OCI-LY3 (cell line): ENCODE results near the gene MVK.

Experiments
- H2AFZ ChIP-seq: fragments of 200-600, 300-600 bp; shearing (Covaris generic); 2 replicates; pipeline ENCODE4 v1.6.0; 2014; ENCODE audit warnings: antibody characterized with exemption, low read depth, low read length
- H3K27ac ChIP-seq: fragments of 200-600, 300-600 bp; sonication (generic); 2 replicates; pipeline ENCODE4 v1.5.1; 2014; ENCODE audit warnings: mild to moderate bottlenecking, low read length, moderate library complexity, mixed read lengths
- H3K27me3 ChIP-seq: fragments of 200-600, 300-600 bp; sonication (generic); 2 replicates; pipeline ENCODE4 v1.6.1; 2014; ENCODE audit warnings: low read depth, low read length, mixed read lengths
- H3K36me3 ChIP-seq: fragments of 200-600, 300-600 bp; sonication (generic); replicated peaks from 2 replicates; pipeline ENCODE3; 2014; ENCODE audit warnings: low read depth, low read length, mixed read lengths
- H3K4me1 ChIP-seq: fragments of 300-600, 200-600 bp; sonication (generic); 2 replicates; pipeline ENCODE4 v1.6.1; 2014; ENCODE audit warnings: low read length, mixed read lengths
- H3K4me2 ChIP-seq: fragments of 200-600, 300-600 bp; sonication (generic); 2 replicates; pipeline ENCODE4 v1.6.1; 2014; ENCODE audit warnings: low read length, mixed read lengths
- H3K4me3 ChIP-seq: fragments of 300-600, 200-600 bp; sonication (generic); 2 replicates; pipeline ENCODE4 v1.5.1; 2014; ENCODE audit warnings: antibody characterized with exemption, mild to moderate bottlenecking, low read length, moderate library complexity
- H3K79me2 ChIP-seq: fragments of 300-600, 200-600 bp; shearing (Covaris generic); 2 replicates; pipeline ENCODE4 v1.6.1; 2014; ENCODE audit warnings: mild to moderate bottlenecking, low read length, mixed read lengths
- H3K9ac ChIP-seq: fragments of 300-600, 200-600 bp; shearing (Covaris generic); 2 replicates; pipeline ENCODE4 v1.6.0; 2014; ENCODE audit warnings: mild to moderate bottlenecking, low read length, moderate library complexity
- H3K9me3 ChIP-seq: fragments of 200-600, 300-600 bp; shearing (Covaris generic); 2 replicates; pipeline ENCODE4 v1.6.1; 2014; ENCODE audit warnings: low read length, mixed read lengths; ENCODE audit not compliant: insufficient read depth
- H4K20me1 ChIP-seq: fragments of 200-600, 300-600 bp; sonication (generic); 2 replicates; pipeline ENCODE4 v1.6.1; 2016; ENCODE audit warnings: low read length, mixed read lengths; ENCODE audit not compliant: insufficient read depth
- CTCF ChIP-seq: fragments of 200-600, 300-600 bp; sonication (generic); IDR thresholded peaks from 2 replicates; pipeline ENCODE4 v1.5.1; 2014; ENCODE audit warnings: antibody characterized with exemption, low read length, low read depth
- EZH2phosphoT487 ChIP-seq: fragments of 200-600 bp; shearing (Covaris generic); IDR thresholded peaks from 2 replicates; pipeline ENCODE4 v1.6.1; 2018; ENCODE audit warnings: antibody characterized with exemption, mixed run types, low read depth

The MVK gene

GRCh38 chr12:109553906-109554500 lies 19.6 kb upstream of the MVK start:
- H3K36me3 ChIP-seq: no peaks in the 10 kb centered on the region
- H3K79me2 ChIP-seq: no peaks in the 10 kb centered on the region
- no peaks in the 10 kb centered on the region for H4K20me1 ChIP-seq
- no peak overlapping the region for H2AFZ ChIP-seq
- H3K27me3 ChIP-seq: no peaks in the 10 kb centered on the region
- TF ChIP-seq CTCF (no peak), EZH2phosphoT487 (no peak)
- H3K27ac ChIP-seq: no peak overlapping the region
- no peak overlapping the region for H3K4me2 ChIP-seq
- no peak overlapping the region for H3K4me3 ChIP-seq
- no peak overlapping the region for H3K9ac ChIP-seq
- H3K9me3 ChIP-seq: no peaks in the 10 kb centered on the region
- no peaks in the 10 kb centered on the region for H3K4me1 ChIP-seq

- Histone ChIP-seq H3K27me3 (no peaks in the 10 kb centered on the region), H3K9ac (no peak overlapping the region), H3K79me2 (no peaks in the 10 kb centered on the region), H3K4me2 (no peak overlapping the region), H3K36me3 (no peaks in the 10 kb centered on the region), H3K4me1 (no peaks in the 10 kb centered on the region), H3K27ac (no peak overlapping the region), H2AFZ (no peak overlapping the region), H4K20me1 (no peaks in the 10 kb centered on the region), H3K9me3 (no peaks in the 10 kb centered on the region), H3K4me3 (no peak overlapping the region)
- no peak for TF ChIP-seq EZH2phosphoT487
- no peak for TF ChIP-seq CTCF
Measured at GRCh38 chr12:109554761-109555160, 18.8 kb upstream of the MVK start.

GRCh38 chr12:109555431-109556315 lies 17.9 kb upstream of the MVK start:
- H3K9me3 ChIP-seq: no peaks in the 10 kb centered on the region
- no peaks in the 10 kb centered on the region for H3K79me2 ChIP-seq
- H3K9ac ChIP-seq: no peak overlapping the region
- H3K4me2 ChIP-seq: no peak overlapping the region
- no peaks in the 10 kb centered on the region for H3K36me3 ChIP-seq
- TF ChIP-seq EZH2phosphoT487 (no peak), CTCF (no peak)
- no peak overlapping the region for H3K4me3 ChIP-seq
- no peaks in the 10 kb centered on the region for H4K20me1 ChIP-seq
- no peak overlapping the region for H2AFZ ChIP-seq
- H3K27ac ChIP-seq: no peak overlapping the region
- H3K4me1 ChIP-seq: no peaks in the 10 kb centered on the region
- no peaks in the 10 kb centered on the region for H3K27me3 ChIP-seq

- H2AFZ ChIP-seq: no peak overlapping the region
- peaks cover under 1% of the 10 kb centered on the region; the same call in 1 of the 2 replicates for H3K9me3 ChIP-seq
- no peak overlapping the region for H3K4me2 ChIP-seq
- H3K4me3 ChIP-seq: no peak overlapping the region
- no peaks in the 10 kb centered on the region for H3K4me1 ChIP-seq
- no peaks in the 10 kb centered on the region for H3K79me2 ChIP-seq
- H3K27me3 ChIP-seq: no peaks in the 10 kb centered on the region
- TF ChIP-seq CTCF (no peak), EZH2phosphoT487 (no peak)
- H3K36me3 ChIP-seq: peaks cover 5% of the 10 kb centered on the region
- no peak overlapping the region for H3K9ac ChIP-seq
- H3K27ac ChIP-seq: no peak overlapping the region
- no peaks in the 10 kb centered on the region for H4K20me1 ChIP-seq
Measured at GRCh38 chr12:109557200-109557599, 16.4 kb upstream of the MVK start.
